HepG2 (cell line): ENCODE measurements around the gene POLD3. TPM values are rescaled to one million over a fixed set of nuclear protein-coding genes. Genes with fewer than 3 reads are reported as not detected.

Experiments
- DZIP1 ChIP-seq: sonication (generic); formaldehyde crosslinking; IDR thresholded peaks from 2 replicates; pipeline ENCODE4 v1.5.0; 2020; ENCODE audit warnings: mild to moderate bottlenecking, missing genetic modification reagents
- NAIF1 ChIP-seq: sonication (generic); formaldehyde crosslinking; IDR thresholded peaks from 2 replicates; pipeline ENCODE4 v1.5.0; 2020; ENCODE audit warnings: mild to moderate bottlenecking, missing genetic modification reagents, borderline replicate concordance
- ZNF280B ChIP-seq: sonication (generic); formaldehyde crosslinking; IDR thresholded peaks from 2 replicates; pipeline ENCODE4 v1.5.0; 2020; ENCODE audit warnings: missing genetic modification reagents, mild to moderate bottlenecking, borderline replicate concordance
- polyA plus RNA-seq, 8 experiments: library from polyadenylated mRNA; depleted of rRNA in 3 of 8; stranded (reverse) in 7 of 8; unstranded in 1 of 8; fragments of >200 nt; fragmentation: Illumina TruSeq in 4 of 8; extraction: Trizol in 4 of 8; gene quantifications; 2 replicates each; pipeline versions ENCODE4 v1.2.1 to v1.2.3, GENCODE V29; 2011 to 2016; ENCODE audit warnings: low read depth in 4 of 8, missing spikeins in 1 of 8, mixed read lengths in 1 of 8; ENCODE audit not compliant: insufficient read depth in 1 of 8
- total RNA-seq, 5 experiments: library from RNA; depleted of rRNA; stranded (reverse); fragments of >200 nt; fragmentation: Illumina TruSeq; extraction: Trizol; gene quantifications; 2 replicates each; pipeline ENCODE4 v1.2.3, GENCODE V29; 2016; ENCODE audit warnings: low read depth in 1 of 5
- TF ChIP-seq, protein P1 (sequence below): sonication (generic); formaldehyde crosslinking; IDR thresholded peaks from 2 replicates; pipeline ENCODE4 v1.8.0; 2022; ENCODE audit warnings: missing genetic modification reagents, mild to moderate bottlenecking, borderline replicate concordance

Gene POLD3
- total and polyA plus RNA-seq, 2 of the 13 experiments (the other 11 are each of a cell fraction or from before 2014, with no cell fraction given): 6.3 to 18.9 TPM

DNA sequence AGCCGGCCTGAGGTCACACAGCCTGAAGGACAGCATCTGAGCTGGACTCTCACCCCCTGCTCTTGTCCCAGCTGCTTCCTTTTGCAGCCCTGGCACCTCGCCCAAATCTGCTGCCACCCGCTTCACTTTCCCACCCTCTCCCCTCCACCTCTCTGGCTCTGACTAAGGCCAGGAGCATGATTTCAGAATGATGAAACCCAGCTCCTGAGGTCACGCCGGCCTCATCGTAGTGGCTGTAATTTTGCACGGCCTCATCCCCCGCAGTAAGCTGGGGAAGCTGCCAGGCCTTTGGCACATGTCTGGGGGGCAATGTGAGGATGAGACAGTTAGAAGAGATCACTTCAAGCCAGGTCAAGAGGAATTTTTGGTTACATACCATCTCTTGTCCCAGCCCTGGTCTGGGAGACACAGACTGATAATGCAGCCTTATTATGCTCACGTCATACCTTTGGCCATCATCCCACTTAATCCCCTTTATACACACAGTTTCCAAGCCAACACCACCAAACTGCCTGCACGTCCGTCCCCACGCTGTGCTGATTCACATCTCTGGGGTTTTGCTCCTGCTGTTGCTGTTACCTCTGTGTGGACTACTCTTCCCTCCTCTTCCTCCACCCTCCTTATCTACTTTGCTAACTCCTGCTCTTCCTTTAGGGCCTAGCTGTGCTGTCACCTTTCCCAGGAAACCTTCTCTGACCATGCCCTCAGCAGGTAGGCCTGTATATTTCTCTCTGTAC lies 80.7 kb downstream of the POLD3 start (continued):
- TF ChIP-seq ZNF280B (CRISPR knock-in tag): no peak
- no peak for TF ChIP-seq DZIP1 (CRISPR knock-in tag)
- TF ChIP-seq NAIF1 (CRISPR knock-in tag): no peak
- TF ChIP-seq, protein P1, sequence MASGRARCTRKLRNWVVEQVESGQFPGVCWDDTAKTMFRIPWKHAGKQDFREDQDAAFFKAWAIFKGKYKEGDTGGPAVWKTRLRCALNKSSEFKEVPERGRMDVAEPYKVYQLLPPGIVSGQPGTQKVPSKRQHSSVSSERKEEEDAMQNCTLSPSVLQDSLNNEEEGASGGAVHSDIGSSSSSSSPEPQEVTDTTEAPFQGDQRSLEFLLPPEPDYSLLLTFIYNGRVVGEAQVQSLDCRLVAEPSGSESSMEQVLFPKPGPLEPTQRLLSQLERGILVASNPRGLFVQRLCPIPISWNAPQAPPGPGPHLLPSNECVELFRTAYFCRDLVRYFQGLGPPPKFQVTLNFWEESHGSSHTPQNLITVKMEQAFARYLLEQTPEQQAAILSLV (CRISPR knock-in tag): no peak
